ENCODE results near the gene EHD4.

The EHD4 gene

DNA sequence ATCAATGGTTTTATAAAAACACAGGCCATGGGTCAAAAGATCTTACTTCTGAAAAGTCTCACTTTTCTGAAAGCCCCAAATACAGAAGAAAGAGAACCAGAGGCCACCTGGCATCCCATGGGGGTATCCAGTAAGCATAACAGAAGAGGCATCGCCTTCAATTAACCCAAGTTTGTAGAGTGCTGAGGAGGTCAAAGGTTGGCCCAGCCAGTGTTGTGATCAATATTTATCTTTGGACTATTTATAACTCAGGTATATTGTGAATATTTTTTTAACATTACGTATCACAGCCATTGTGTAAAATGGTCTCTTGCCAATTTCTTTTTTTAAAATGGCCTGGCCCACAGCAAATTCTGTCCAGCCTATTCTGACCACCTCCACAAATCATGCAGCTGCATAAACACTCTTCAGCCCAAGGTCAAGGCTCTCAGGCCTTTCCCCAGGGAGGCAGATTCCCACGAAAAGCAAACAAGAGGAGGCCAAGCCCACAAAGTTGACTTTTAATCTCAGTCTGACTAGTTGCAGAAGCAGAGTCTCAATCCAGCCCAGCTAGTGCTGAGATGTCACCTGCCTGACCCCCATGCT, 52.3 kb downstream of the EHD4 start:
- Histone ChIP-seq H3K9me3 (ENCODE audit: control insufficient read depth, insufficient read depth, low read depth, low read length) (no peaks in the 10 kb centered on the region), H3K4me3 (ENCODE audit: low read depth, low read length) (no peak overlapping the region), H3K36me3 (ENCODE audit: control insufficient read depth in 2 of 2, insufficient read depth in 1 of 2, low read length in 2 of 2) (peaks cover 0 to 15% of the 10 kb centered on the region in 2 experiments; a peak in 1 of 3 replicates), H3K27ac (ENCODE audit: extremely low read depth, low read depth, low read length) (no peak overlapping the region), H3K4me1 (ENCODE audit: control insufficient read depth, insufficient read depth, low read length) (no peaks in the 10 kb centered on the region)
- POLR2A ChIA-PET, result no interaction called here
- CTCF ChIA-PET, result no interaction called here
- TF ChIP-seq ZNF768 (tag by site-specific recombination; IDR thresholded peaks at IDR 0.05) (no peak), ZNF548 (tag by site-specific recombination; IDR thresholded peaks at IDR 0.05) (no peak), HOXD13 (CRISPR knock-in tag; IDR thresholded peaks at IDR 0.05; ENCODE audit: borderline replicate concordance) (no peak), TRIM28 (IDR thresholded peaks at IDR 0.05; ENCODE audit: borderline replicate concordance, low read length) (no peak), YY1 (tag by site-specific recombination; IDR thresholded peaks at IDR 0.05) (no peak), ZNF169 (tag by site-specific recombination; IDR thresholded peaks at IDR 0.05) (no peak), ZNF354C (tag by site-specific recombination; IDR thresholded peaks at IDR 0.05; ENCODE audit: borderline replicate concordance, low read depth) (no peak), ZFP3 (tag by site-specific recombination; IDR thresholded peaks at IDR 0.05; ENCODE audit: low read depth) (no peak), GLI4 (tag by site-specific recombination; IDR thresholded peaks at IDR 0.05) (no peak), ZBTB7A (tag by site-specific recombination; IDR thresholded peaks at IDR 0.05; ENCODE audit: low read depth) (no peak), ZNF433 (tag by site-specific recombination; IDR thresholded peaks at IDR 0.05; ENCODE audit: low read depth) (no peak), OSR2 (tag by site-specific recombination; IDR thresholded peaks at IDR 0.05) (no peak), MEIS1 (CRISPR knock-in tag; IDR thresholded peaks at IDR 0.05; ENCODE audit: borderline replicate concordance) (no peak), ZNF654 (tag by site-specific recombination; IDR thresholded peaks at IDR 0.05; ENCODE audit: low read depth) (no peak), ZNF10 (tag by site-specific recombination; IDR thresholded peaks at IDR 0.05) (no peak), ZBTB20 (tag by site-specific recombination; IDR thresholded peaks at IDR 0.05) (no peak), ZNF473 (tag by site-specific recombination; IDR thresholded peaks at IDR 0.05) (no peak), ZNF211 (tag by site-specific recombination; IDR thresholded peaks at IDR 0.05; ENCODE audit: low read depth) (no peak)
- TF ChIP-seq, protein P1, sequence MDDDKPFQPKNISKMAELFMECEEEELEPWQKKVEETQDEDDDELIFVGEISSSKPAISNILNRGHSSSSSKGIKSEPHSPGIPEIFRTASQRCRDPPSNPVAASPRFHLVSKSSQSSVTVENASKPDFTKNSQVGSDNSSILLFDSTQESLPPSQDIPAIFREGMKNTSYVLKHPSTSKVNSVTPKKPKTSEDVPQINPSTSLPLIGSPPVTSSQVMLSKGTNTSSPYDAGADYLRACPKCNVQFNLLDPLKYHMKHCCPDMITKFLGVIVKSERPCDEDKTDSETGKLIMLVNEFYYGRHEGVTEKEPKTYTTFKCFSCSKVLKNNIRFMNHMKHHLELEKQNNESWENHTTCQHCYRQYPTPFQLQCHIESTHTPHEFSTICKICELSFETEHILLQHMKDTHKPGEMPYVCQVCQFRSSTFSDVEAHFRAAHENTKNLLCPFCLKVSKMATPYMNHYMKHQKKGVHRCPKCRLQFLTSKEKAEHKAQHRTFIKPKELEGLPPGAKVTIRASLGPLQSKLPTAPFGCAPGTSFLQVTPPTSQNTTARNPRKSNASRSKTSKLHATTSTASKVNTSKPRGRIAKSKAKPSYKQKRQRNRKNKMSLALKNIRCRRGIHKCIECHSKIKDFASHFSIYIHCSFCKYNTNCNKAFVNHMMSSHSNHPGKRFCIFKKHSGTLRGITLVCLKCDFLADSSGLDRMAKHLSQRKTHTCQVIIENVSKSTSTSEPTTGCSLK (tag by site-specific recombination; IDR thresholded peaks at IDR 0.05), result no peak

DNA sequence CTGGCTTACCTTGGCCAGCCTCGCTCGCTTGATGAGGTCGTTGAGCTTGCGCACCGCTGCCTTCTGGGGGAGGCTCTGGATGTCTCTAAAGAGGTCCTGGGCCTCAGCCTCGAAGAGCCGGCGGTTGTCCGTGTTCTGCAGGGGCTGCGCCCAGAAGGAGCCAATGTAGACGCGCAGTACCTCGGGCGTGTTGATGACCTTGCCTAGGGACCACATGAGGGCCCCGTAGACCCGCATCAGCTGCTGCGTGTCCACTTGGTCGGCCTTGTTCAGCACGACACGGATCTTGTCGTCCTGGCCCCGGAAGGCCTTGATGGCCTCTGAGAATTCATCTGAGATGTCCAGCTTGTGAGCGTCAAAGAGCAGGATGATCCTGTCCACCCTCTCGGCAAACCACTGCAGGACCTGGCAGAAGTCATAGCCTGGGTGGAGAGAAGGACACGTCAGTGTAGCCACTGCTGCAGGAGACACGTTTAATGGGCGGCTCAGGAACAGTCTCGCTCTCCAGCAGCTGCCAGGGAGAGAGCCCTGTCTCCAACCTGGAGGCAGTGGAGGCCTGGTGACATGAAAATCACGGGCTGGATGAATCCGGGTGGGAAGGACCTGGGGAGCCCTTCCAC, 53.0 kb downstream of the EHD4 start:
- Histone ChIP-seq H3K27ac (ENCODE audit: extremely low read depth, low read depth, low read length) (no peak overlapping the region), H3K4me1 (ENCODE audit: control insufficient read depth, insufficient read depth, low read length) (no peaks in the 10 kb centered on the region), H3K36me3 (ENCODE audit: control insufficient read depth in 2 of 2, insufficient read depth in 1 of 2, low read length in 2 of 2) (peaks cover 0 to 15% of the 10 kb centered on the region in 2 experiments; a peak in 1 of 3 replicates), H3K9me3 (ENCODE audit: control insufficient read depth, insufficient read depth, low read depth, low read length) (no peaks in the 10 kb centered on the region), H3K4me3 (ENCODE audit: low read depth, low read length) (no peak overlapping the region)
- ChIA-PET CTCF (interaction anchor here (0.7 kb wide), 1 partner anchor 92 kb away, joined by 3 read pairs; no protein-coding TSS in a partner anchor), POLR2A (interaction anchor here (1.0 kb wide), 1 partner anchor 17 kb away, joined by 3 read pairs; no protein-coding TSS in a partner anchor)
- TF ChIP-seq ZFP37 (tag by site-specific recombination; IDR thresholded peaks at IDR 0.05) (no peak), ZBTB6 (tag by site-specific recombination; IDR thresholded peaks at IDR 0.05) (peak; percentile 46; the same call in 1 of the 2 replicates)

All from HEK293 (cell line).